ENCODE data around the gene SLC25A4. TPM values are rescaled to one million over a fixed set of nuclear protein-coding genes. Genes with fewer than 3 reads are reported as not detected.
A peak's percentile ranks its signal among the peaks of the same experiment; 100 is the strongest.

SLC25A4 gene
- total RNA-seq, 3 donors from 2014 or later, result 15.2 to 21.4 (median 19.3) TPM

- Histone ChIP-seq H3K9me3 (no peaks in the 10 kb centered on the region), H3K4me1 (no peaks in the 10 kb centered on the region), H3K4me3 (no peak overlapping the region), H3K27me3 (no peaks in the 10 kb centered on the region), H3K27ac (no peak overlapping the region), H3K36me3 (no peaks in the 10 kb centered on the region)
- TF ChIP-seq POLR2A (IDR thresholded peaks at IDR 0.05) (no peak), POLR2AphosphoS5 (IDR thresholded peaks at IDR 0.05) (no peak)
- no peak for DNase-seq (ENCODE audit: low spot score in 2 of 2)
- intact Hi-C loops (cut with DNase I; ENCODE audit: low total_unique reads), result no loop called here
These were observed 23.0 kb upstream of the SLC25A4 start for GRCh38 chr4:185119927-185120630.

DNA sequence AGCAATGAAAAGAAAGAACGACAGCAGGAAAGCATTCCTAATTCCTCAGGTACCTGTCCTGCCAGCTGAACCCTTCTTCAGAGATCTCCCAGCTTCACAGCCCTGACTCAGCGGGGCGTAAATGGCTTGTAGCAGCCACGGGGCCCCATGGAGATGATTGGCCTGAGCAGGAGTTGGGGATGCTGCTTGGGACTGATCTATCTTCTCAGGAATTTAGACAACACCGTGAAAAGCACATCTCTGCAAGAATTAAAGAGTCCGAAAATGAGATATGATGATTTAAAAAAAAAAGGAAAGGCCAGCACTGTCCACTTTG lies 22.5 kb upstream of the SLC25A4 start:
- H3K9me3 ChIP-seq, result no peaks in the 10 kb centered on the region
- DNase-seq (ENCODE audit: low spot score in 2 of 2), result no peak
- H3K27ac ChIP-seq, result no peak overlapping the region
- no peaks in the 10 kb centered on the region for H3K27me3 ChIP-seq
- no peaks in the 10 kb centered on the region for H3K36me3 ChIP-seq
- no peak overlapping the region for H3K4me3 ChIP-seq
- no peaks in the 10 kb centered on the region for H3K4me1 ChIP-seq
- TF ChIP-seq POLR2A (IDR thresholded peaks at IDR 0.05) (no peak), POLR2AphosphoS5 (IDR thresholded peaks at IDR 0.05) (no peak), CTCF (IDR thresholded peaks at IDR 0.05) (no peak)
- intact Hi-C loops (cut with DNase I; ENCODE audit: low total_unique reads), result no loop called here

DNA sequence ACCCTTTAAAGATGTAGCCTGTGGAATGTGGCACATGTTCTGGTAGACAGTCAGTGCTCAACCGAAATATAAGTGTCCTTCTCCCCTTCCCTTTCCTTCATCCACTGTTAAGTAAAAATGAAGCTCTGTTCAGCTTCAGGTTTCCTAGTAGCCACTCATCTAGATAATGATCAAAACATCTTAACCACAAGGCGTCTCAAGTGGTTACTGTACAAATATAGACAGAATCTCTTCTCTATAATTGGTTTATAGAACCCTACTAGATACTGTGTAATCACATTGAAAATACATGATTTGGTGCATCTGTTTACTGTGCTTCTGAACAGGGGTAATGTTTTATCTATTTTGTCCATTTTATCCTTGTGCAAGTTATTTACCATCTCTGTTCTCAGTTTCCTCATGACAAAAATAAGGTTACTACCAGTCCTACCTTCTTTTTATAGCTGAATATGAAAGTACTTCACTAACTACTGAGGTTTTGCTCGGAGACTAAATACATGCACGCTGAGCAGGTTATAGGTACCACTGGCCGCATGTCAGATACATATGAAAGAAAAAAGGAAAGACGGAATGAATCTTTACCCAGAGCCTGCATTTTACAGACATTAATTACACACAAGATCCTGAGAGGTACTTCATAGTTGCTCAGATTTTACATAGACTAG lies 20.3 kb upstream of the SLC25A4 start:
- DNase-seq (ENCODE audit: low spot score in 2 of 2), result no peak
- no peaks in the 10 kb centered on the region for H3K36me3 ChIP-seq
- H3K9me3 ChIP-seq, result no peaks in the 10 kb centered on the region
- TF ChIP-seq POLR2A (IDR thresholded peaks at IDR 0.05) (no peak), POLR2AphosphoS5 (IDR thresholded peaks at IDR 0.05) (no peak), CTCF (IDR thresholded peaks at IDR 0.05) (no peak)
- H3K27ac ChIP-seq, result no peak overlapping the region
- intact Hi-C loops (cut with DNase I; ENCODE audit: low total_unique reads), result no loop called here
- H3K4me3 ChIP-seq, result no peak overlapping the region
- H3K4me1 ChIP-seq, result no peaks in the 10 kb centered on the region
- peaks cover 0 to 4% of the 10 kb centered on the region in 2 donors for H3K27me3 ChIP-seq

- no peak for TF ChIP-seq POLR2A (IDR thresholded peaks at IDR 0.05)
- no peak for TF ChIP-seq POLR2AphosphoS5 (IDR thresholded peaks at IDR 0.05)
- no peak for TF ChIP-seq CTCF (IDR thresholded peaks at IDR 0.05)
- no peak overlapping the region for H3K4me3 ChIP-seq
- no peaks in the 10 kb centered on the region for H3K36me3 ChIP-seq
- no peak for DNase-seq (ENCODE audit: low spot score in 2 of 2)
- H3K9me3 ChIP-seq, result no peaks in the 10 kb centered on the region
- peaks cover 0 to 4% of the 10 kb centered on the region in 2 donors for H3K27me3 ChIP-seq
- peaks cover 0 to 2% of the 10 kb centered on the region in 2 donors for H3K4me1 ChIP-seq
- no peak overlapping the region for H3K27ac ChIP-seq
- intact Hi-C loops (cut with DNase I; ENCODE audit: low total_unique reads), result no loop called here
These were observed 19.1 kb upstream of the SLC25A4 start for GRCh38 chr4:185124006-185124405.

- intact Hi-C loops (cut with DNase I; ENCODE audit: low total_unique reads), result no loop called here
- H3K9me3 ChIP-seq, result no peaks in the 10 kb centered on the region
- H3K27ac ChIP-seq, result no peak overlapping the region
- TF ChIP-seq POLR2AphosphoS5 (IDR thresholded peaks at IDR 0.05) (no peak), CTCF (IDR thresholded peaks at IDR 0.05) (no peak), POLR2A (IDR thresholded peaks at IDR 0.05) (no peak)
- peaks cover 0 to 4% of the 10 kb centered on the region in 2 donors for H3K4me1 ChIP-seq
- H3K4me3 ChIP-seq, result peak overlapping the region; percentile 44 to 75 (median 62)
- no peaks in the 10 kb centered on the region for H3K36me3 ChIP-seq
- peaks cover 0 to 4% of the 10 kb centered on the region in 2 donors for H3K27me3 ChIP-seq
- DNase-seq (ENCODE audit: low spot score in 2 of 2), result no peak
These were observed 15.8 kb upstream of the SLC25A4 start for GRCh38 chr4:185127021-185127925.
